Psoas muscle (tissue), 8 donors: ENCODE measurements around the gene IL18BP. TPM values are rescaled to one million over a fixed set of nuclear protein-coding genes. Genes with fewer than 3 reads are reported as not detected.

Source experiments
- ATAC-seq, 4 donors: fragments of 200-7000 bp; cut with Tn5 transposase; one replicate each; pipeline ENCODE4 v1.9.1; 2020; ENCODE audit warnings: moderate library complexity in 3 of 4, mild to moderate bottlenecking in 2 of 4
- DNase-seq, 2 donors: peaks; one replicate each; pipeline ENCODE4 v3.0.0-alpha.2; 2020
- H3K27ac ChIP-seq: fragments of 200-600 bp; one replicate; pipeline ENCODE4 v1.8.0; 2022
- H3K27me3 ChIP-seq, 3 donors: fragments of 200-600 bp in 1 of 3; one replicate each; pipeline versions ENCODE4 v1.6.1 to v1.8.0; 2013 to 2022; ENCODE audit warnings: low read length in 2 of 3, mild to moderate bottlenecking in 2 of 3, moderate library complexity in 1 of 3; ENCODE audit not compliant: insufficient read depth in 3 of 3
- H3K36me3 ChIP-seq, 2 donors: fragments of 200-600 bp in 1 of 2; one replicate each; pipeline versions ENCODE4 v1.6.1 to v1.8.0; 2013 to 2022; ENCODE audit warnings: low read depth in 1 of 2, mild to moderate bottlenecking in 1 of 2, moderate library complexity in 1 of 2; ENCODE audit not compliant: insufficient read depth in 1 of 2
- H3K4me1 ChIP-seq: fragments of 200-600 bp; one replicate; pipeline ENCODE4 v1.8.0; 2022
- H3K4me3 ChIP-seq: fragments of 200-600 bp; one replicate; pipeline ENCODE4 v1.8.0; 2022; ENCODE audit warnings: mild to moderate bottlenecking
- H3K9me3 ChIP-seq: fragments of 200-600 bp; one replicate; pipeline ENCODE4 v1.8.0; 2022
- CTCF ChIP-seq: fragments of 200-600 bp; IDR thresholded peaks from one replicate; pipeline ENCODE4 v1.8.0; 2022; ENCODE audit warnings: antibody characterized with exemption
- whole genome bisulfite sequencing, 3 donors: extraction: QIAGEN DNeasy Blood & Tissue Kit; methylation state at CpG; one replicate each; pipeline versions ENCODE4 v1.1.6 to v1.1.7; 2013; 5-methylcytosine and 5-hydroxymethylcytosine counted together
- intact Hi-C, 2 donors: fragments of 100-400 bp; cut with DNase I; formaldehyde crosslinking; loops; one replicate each; pipeline versions ENCODE4 v1.11.0 to v1.14.2; 2022
- polyA plus RNA-seq, 3 donors: library from polyadenylated mRNA; stranded (reverse); fragments of 200-250 nt; gene quantifications; one replicate each; pipeline ENCODE4 v1.2.3, GENCODE V29; 2013
- total RNA-seq, 4 donors: library from RNA; stranded (reverse); fragmentation: NEBNext Ultra II Directional in 2 of 4; extraction: Animal tissue kit (Norgen Biotek cat#: 25700) in 2 of 4; gene quantifications; one replicate each; pipeline versions ENCODE4 v1.2.1 to v1.2.4, GENCODE V29; 2021 to 2023
- donor health status: healthy with polysubstance abuse.
- donor health status: DM: no; HTN: no; CAD: no; lungs with moderate emphysema.
- donor health status: Bipolar disorder and iron deficiency.
- donor health status: healthy.
- donor health status: DM: yes; HTN: yes; CAD: no.
- donor health status: DM: no; HTN: no; CAD: no.
- donor health status: DM: no; HTN: no; CAD: no.
- donor health status: DM: yes; HTN: yes; CAD: no.

IL18BP gene
- total and polyA plus RNA-seq, 7 donors = 1.5 to 4.4 (median 2.9) TPM

GRCh38 chr11:71979602-71980001, 19.1 kb upstream of the IL18BP start:
- no peak overlapping the region for H3K4me3 ChIP-seq
- peaks cover 4 to 18% of the 10 kb centered on the region in 2 donors for H3K36me3 ChIP-seq
- ATAC-seq (no peak), DNase-seq (no peak)
- H3K9me3 ChIP-seq = no peaks in the 10 kb centered on the region
- no peaks in the 10 kb centered on the region for H3K4me1 ChIP-seq
- H3K27ac ChIP-seq = no peak overlapping the region
- intact Hi-C loops = loop anchor here (5.0 kb wide), 3 partner anchors 33 to 453 kb away; partner anchors contain the start of gene CLPB (in 1 of the 2)
- TF ChIP-seq CTCF = no peak
- no peaks in the 10 kb centered on the region for H3K27me3 ChIP-seq
- WGBS, 3 donors = 74 to 89% (median 76%) methylated on average over 3 of the region's 3 CpGs

GRCh38 chr11:71986131-71986530, 12.6 kb upstream of the IL18BP start:
- no peaks in the 10 kb centered on the region for H3K9me3 ChIP-seq
- ATAC-seq (no peak), DNase-seq (no peak)
- H3K27me3 ChIP-seq = no peaks in the 10 kb centered on the region
- peaks cover 4 to 37% of the 10 kb centered on the region in 2 donors for H3K36me3 ChIP-seq
- no peak for TF ChIP-seq CTCF
- H3K27ac ChIP-seq = no peak overlapping the region
- WGBS, 3 donors = 93 to 97% (median 96%) methylated on average over 2 of the region's 2 CpGs
- H3K4me3 ChIP-seq = no peak overlapping the region
- peaks cover 3% of the 10 kb centered on the region for H3K4me1 ChIP-seq
- intact Hi-C loops = no loop called here

DNA sequence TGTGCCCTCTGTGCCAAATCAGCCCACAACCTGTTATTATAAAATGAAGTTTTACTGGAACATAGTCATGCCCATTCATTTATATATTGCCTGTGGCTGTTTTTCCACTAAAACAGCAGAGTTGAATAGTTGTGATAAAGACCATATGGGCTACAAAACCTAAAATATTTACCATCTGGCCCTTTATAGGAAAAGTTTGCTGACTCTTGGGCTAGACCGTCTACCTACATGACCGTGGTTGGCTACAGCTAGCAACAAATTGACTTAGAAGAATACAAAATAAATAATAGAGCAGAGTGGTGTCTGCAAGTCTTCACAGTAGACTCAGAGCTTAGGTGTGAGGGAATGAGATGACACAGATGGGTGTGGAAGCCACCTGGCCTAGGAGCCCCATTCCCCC, 11.2 kb upstream of the IL18BP start:
- 42 to 45% (median 45%) methylated on average over 2 of the region's 2 CpGs for WGBS, 3 donors
- TF ChIP-seq CTCF = no peak
- ATAC-seq (no peak), DNase-seq (no peak)
- Histone ChIP-seq H3K36me3 (peaks cover 4 to 46% of the 10 kb centered on the region in 2 donors), H3K4me1 (peaks cover 3% of the 10 kb centered on the region), H3K4me3 (no peak overlapping the region), H3K27ac (no peak overlapping the region), H3K27me3 (no peaks in the 10 kb centered on the region), H3K9me3 (no peaks in the 10 kb centered on the region)
- intact Hi-C loops = no loop called here

DNA sequence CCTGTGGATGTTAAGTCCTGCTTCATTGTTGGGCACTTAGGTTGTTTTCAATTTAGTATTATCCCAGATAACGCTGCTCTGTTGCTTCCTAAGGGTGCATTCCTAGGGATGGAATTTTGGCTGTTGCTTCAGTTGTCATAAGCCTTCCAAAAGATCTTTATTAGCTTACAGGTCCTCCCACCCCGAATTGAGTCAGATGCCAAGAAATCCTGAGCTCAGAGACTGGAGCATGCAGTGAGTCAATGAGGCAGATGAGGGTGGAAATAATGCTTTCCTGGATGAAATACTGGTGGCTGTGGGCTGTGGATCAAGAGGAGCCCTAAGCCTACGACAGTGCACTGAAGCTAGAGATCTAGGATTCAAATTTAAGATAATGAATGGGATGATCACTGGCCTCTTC, 10.7 kb upstream of the IL18BP start:
- intact Hi-C loops = no loop called here
- DNase-seq = no peak
- H3K4me3 ChIP-seq = no peak overlapping the region
- H3K9me3 ChIP-seq = no peaks in the 10 kb centered on the region
- H3K27ac ChIP-seq = no peak overlapping the region
- WGBS, 3 donors = 19 to 36% (median 34%) methylated on average over 3 of the region's 3 CpGs
- H3K27me3 ChIP-seq = no peaks in the 10 kb centered on the region
- H3K4me1 ChIP-seq = peaks cover 3% of the 10 kb centered on the region
- ATAC-seq = peak in 2 of 4 donors; percentile 21 to 50
- no peak for TF ChIP-seq CTCF
- H3K36me3 ChIP-seq = peaks cover 4 to 44% of the 10 kb centered on the region in 2 donors

GRCh38 chr11:71990701-71991100, 8.0 kb upstream of the IL18BP start:
- H3K27ac ChIP-seq = no peak overlapping the region
- no peaks in the 10 kb centered on the region for H3K9me3 ChIP-seq
- DNase-seq = no peak
- 61 to 64% (median 62%) methylated on average over 3 of the region's 3 CpGs for WGBS, 3 donors
- ATAC-seq = no peak
- H3K36me3 ChIP-seq = peaks cover 0 to 40% of the 10 kb centered on the region in 2 donors
- H3K4me1 ChIP-seq = peaks cover 3% of the 10 kb centered on the region
- TF ChIP-seq CTCF = no peak
- no peak overlapping the region for H3K4me3 ChIP-seq
- no peaks in the 10 kb centered on the region for H3K27me3 ChIP-seq
- intact Hi-C loops = no loop called here
